CD4-positive, alpha-beta T cell treated with Interleukin-21 for 1 hour (primary cell): Measurements from ENCODE around the gene KLHDC1.
"Not testable (repeated sequence)": the region's sequence is repeated elsewhere in the genome, so short reads cannot be mapped to it uniquely, and the experiment has no call there.

Source experiments
- DNase-seq: peaks from one replicate; pipeline ENCODE4 v3.0.0-alpha.2; 2020

The KLHDC1 gene

DNA sequence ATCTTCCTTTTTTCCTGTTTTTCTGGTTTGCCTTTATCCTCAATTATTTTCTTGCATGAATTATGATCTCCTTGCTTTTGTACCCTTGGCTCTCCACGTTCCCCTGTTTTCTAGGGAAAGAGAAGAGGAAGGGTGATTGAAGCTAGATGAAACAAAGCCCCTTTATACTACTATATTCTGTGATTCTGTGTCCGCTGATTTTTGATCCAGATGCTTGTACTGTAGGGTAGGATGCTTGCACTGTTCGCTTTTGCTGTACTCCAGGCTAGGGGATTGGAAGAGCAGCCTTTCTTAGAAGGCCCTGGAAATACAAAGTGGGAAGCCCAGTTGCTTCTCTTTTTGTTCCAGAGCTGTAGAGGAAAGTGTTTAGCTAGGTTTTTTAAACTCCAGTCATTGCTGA lies 40.0 kb downstream of the KLHDC1 start:
- DNase-seq = no peak

DNA sequence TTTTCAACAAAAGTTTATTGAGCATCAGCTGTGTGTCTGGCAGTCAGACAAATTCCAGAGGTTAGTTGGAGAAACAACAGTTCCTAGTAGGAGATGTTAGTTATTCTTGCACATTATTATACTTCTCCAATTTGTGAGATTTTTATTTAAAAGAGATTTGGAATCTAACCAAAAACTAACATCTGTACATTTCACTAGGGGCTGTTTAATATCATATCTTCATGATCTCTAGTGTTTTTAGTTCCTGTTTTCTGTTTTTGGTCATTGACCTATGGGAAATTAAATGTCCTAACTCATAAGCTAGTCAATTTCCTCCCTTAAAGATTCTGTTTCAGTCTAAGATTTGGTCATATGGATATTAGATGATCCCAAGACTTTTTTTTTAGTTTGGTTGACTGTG lies 40.9 kb downstream of the KLHDC1 start:
- DNase-seq = no peak

DNA sequence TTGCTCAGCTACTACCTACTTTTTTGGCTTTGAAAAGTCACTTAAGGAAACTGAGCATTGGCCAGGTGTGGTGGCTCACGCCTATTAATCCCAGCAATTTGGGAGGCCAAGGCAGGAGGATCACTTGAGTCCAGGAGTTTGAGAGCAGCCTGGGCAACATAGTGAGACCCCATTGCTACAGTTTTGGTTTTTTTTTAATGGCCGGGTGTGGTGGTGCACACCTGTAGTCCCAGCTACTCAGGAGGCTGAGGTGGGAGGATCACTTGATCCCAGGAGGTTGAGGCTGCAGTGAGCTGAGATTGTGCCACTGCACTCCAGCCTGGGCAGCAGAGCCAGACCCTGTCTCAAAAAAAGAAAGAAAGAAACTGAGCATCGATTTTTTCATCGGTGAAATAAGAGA lies 42.7 kb downstream of the KLHDC1 start:
- DNase-seq = not testable (repeated sequence)

- no peak for DNase-seq
Observed at GRCh38 chr14:49745191-49745590, 52.3 kb downstream of the KLHDC1 start.

- DNase-seq = not testable (repeated sequence)
Observed at GRCh38 chr14:49746476-49746875, 53.6 kb downstream of the KLHDC1 start.

GRCh38 chr14:49754570-49755097 lies 61.7 kb downstream of the KLHDC1 start:
- no peak for DNase-seq

GRCh38 chr14:49755378-49755777 lies 62.5 kb downstream of the KLHDC1 start:
- DNase-seq = no peak

DNA sequence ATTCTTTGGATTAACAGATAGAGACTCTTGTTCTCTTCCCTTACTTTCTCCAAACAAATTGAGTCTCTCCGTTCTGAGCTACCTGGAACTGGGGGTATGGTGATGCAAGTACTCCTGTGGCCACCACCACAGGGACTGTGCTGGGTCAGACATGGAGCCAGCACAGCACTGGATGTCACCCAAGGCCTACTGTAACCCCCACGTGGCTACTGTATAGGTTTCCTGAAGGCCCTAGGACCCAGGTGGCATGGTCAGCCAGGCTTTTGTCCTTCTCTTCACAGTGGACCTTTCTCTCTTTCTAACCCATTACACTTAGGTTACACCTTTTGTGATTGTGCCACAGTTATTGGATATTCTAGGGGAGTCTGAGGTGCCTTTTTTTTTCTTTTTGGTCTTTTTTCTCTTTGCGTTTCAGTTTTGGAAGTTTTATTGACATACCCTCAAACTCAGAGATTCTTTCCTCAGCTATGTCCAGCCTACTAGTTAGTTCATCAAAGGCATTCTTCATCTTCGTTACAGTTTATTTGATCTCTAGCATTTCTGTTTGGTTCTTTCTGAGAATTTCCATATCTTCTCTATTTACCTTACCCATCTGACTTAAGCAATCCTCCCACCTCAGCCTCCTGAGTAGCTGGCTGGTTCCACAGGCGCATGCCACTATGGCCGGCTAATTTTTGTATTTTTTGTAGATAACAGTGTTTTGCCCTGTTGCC lies 69.1 kb downstream of the KLHDC1 start:
- no peak for DNase-seq

GRCh38 chr14:49766839-49767238 lies 73.9 kb downstream of the KLHDC1 start:
- no peak for DNase-seq

GRCh38 chr14:49767270-49767570 lies 74.3 kb downstream of the KLHDC1 start:
- no peak for DNase-seq

DNA sequence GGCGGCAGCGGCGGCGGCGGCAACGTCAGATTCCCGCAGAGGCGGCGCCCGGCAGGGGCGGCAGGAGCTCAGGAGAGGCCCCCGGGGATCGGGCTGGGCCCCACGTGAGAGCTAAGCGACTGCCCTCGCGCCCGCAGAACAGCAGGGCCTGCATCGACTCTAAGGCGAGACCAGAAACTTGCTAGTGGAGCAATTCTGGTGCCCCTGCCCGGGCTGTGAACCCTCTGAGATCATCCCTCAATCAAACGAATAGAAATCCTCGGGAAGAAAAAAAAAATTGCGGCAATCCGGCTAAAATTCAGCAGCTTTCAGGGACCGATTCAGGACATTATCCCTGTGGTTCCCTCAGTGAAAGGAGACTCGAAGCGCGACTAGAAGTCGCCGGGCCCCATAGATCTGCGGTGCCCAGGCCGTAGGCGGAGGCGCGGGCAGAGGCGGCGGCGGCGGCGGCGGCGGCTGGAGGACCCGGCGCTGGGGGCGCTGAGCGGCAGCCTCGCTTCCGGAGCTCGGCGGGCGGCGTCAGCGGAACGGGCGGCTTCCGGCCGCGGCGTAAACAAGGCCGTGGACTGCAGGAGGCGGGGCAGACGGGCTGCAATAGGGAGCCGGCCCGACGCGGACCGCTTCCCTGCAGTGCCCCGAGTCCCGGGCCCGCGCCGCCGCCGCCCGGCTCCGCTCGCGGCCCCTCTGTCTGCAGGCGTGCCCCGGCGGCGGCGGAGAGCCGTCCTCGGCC lies 74.8 kb downstream of the KLHDC1 start, which contains the start of gene KLHDC2:
Gene KLHDC2, plus strand, starts transcription at position 583 of the 730 bp plus-strand sequence. CDS start 316 bp downstream, outside the sequence.
- peak; percentile 89 for DNase-seq

- peak; percentile 80 for DNase-seq
Observed at GRCh38 chr14:49768301-49769121, 75.6 kb downstream of the KLHDC1 start.

DNA sequence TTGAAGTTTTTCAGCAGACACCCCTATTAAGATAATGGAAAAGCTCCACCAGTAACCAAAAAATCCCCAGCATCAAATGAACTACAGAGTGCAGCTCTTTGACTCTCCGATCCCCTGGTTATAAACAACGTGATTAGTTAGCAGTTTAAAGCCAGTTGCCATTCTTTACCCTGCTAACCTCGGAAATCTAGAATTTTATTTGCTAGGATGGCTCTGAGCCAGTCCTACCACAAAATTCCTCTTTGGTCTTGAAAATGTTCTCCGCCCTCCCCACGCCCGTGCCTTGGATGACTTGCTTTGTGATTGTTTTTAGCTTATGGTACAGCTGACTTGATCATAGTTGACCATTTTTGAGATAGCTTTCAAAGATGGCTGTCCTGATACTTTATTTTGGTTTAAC lies 76.3 kb downstream of the KLHDC1 start:
- peak; percentile 5 for DNase-seq

DNA sequence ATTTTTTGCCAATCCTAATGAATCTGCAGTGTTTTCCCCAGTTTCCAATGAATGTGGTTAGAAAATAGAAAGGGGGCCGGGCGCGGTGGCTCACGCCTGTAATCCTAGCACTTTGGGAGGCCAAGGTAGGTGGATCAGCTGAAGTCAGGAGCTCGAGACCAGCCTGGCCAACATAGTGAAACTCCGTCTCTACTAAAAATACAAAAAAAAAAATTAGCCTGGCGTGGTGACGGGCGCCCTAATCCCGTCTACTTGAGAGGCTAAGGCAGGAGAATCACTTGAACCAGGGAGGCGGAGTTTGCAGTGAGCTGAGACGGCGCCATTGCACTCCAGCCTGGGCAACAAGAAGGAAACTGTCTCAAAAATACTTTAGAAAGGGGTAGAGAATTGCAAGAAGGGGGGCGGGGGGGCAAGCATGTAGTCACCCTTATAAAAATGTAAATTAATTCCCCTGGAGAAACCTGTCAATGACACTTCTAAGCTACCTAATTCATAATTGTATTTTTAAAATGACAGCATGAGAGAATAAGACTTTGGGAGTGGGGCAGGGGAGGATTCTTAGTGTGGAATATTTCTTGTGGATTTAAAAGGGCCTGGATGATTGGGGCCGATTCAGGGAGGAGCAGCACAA lies 76.8 kb downstream of the KLHDC1 start:
- DNase-seq = no peak

DNA sequence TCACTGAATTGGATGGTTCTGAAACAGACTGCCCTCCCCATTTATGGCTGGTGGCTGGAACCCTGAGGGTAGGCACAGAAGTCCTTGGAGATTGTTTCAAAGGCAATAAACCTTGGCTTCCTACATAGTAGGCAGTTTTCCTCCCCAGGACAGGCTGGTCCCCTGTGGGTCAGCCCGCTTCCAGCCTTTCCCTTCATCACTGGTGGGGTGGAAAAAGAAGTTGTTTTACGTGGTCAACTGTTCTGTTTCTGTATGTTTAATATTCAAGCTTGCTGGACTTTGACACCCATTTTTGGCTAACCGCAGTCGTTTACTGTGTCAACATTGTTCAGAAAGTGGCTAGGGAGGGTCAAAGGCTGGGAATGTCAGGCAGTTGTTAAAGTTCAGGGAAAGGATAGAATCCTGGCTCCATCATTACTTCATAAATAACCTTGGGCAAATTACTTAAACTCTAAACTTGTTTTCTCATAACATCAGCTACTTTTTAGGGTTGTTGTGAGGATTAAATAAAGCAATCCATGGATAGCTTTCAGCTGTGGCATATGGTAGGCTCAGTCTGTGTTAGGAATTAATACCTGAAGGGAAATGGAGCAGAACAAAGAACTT lies 77.4 kb downstream of the KLHDC1 start:
- no peak for DNase-seq

- not testable (repeated sequence) for DNase-seq
Observed at GRCh38 chr14:49771691-49772090, 78.8 kb downstream of the KLHDC1 start.

GRCh38 chr14:49774106-49774505 lies 81.2 kb downstream of the KLHDC1 start:
- DNase-seq = no peak

DNA sequence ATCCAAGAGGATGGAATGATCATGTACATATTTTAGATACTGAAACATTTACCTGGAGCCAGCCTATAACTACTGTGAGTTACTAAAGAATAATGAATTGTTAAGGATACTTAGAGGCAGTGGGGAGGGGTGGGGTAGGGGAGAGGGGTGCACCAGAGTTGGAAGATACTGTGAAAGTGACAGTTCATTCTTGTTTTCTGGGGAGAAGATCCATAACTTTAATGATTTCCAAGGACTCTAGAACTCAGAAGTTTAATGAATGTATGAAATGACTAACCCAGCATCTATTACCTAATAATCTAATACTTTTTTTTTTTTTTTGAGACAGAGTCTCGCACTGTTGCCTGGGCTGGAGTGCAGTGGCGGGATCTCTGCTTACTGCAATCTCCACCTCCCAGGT lies 85.5 kb downstream of the KLHDC1 start:
- no peak for DNase-seq

DNA sequence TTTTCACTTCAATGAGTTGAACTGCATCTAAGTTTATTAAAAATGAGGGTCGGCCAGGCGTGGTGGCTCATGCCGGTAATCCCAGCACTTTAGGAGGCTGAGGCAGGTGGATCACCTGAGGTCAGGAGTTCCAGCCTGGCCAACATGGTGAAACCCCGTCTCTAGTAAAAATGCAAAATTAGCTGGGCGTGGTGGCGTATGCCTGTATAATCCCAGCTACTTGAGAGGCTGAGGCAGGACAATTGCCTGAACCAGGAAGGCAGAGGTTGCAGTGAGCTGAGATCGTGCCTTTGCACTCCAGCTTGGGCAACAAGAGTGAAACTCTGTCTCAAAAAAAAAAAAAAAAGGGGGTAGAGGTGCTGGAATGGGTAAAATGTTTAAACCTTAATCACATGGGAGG lies 88.1 kb downstream of the KLHDC1 start:
- not testable (repeated sequence) for DNase-seq

DNA sequence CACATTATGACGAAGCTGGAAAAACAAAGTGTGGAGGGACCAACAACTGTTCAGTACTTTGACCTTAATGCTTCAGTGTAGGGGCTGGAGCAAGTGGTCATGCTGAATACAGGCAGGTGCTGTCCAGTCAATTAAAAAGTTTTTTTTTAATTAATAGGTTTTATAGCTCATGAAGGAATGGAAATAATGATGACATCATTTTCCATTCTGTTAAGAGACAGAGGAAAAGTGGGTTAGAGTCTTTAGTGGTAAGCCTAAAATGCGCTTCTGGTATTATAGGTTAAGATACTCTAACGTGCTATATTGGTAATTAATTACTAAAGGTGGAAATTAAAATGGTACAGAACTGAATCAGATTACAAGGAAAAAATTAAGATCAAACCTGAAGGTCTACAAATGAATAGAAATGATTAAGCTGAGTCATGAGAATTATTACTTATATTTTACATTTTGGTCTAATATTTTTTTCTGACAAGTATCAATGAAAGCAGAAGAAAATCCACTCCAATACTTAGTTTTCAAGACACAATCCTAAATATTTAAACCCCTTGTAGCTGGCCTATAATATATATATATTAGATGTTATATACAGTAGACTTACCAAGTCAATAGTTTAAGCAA lies 90.6 kb downstream of the KLHDC1 start:
- no peak for DNase-seq

DNA sequence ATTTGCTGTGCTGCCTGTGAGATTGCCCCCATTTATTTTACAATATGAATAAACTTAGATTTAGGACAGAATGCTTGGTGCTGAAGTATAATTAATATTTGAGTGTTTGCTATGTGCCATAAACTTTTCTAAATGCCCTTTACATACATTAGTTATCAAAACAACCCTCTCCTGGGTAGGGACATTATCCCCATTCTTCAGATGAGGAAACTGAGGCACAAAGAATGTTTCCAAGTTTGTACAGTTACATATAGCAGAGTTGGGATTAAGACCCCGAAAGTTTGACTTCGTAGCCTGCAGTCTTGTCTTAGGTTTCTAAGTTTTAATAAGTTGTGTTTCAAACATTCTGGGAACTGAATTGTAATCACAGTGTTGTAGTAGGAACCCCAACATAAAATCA lies 93.4 kb downstream of the KLHDC1 start:
- DNase-seq = no peak

DNA sequence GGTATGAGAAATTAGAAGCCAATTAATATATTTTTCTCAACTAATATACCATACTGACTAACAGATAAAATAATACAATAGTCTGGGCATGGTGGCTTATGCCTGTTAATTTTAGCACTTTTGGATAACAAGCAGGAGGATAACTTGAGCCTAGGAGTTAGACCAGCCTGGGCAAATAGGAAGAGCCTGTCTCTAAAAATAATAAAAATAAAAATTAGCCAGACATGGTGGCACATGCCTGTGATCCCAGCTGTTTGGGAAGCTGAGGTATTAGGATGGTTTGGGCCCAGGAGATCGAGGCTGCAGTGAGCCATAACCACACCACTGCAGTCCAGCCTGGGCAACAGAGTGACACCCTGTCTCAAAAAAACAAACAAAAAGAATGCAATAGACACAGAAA lies 99.7 kb downstream of the KLHDC1 start:
- DNase-seq = no peak
